CD4-positive, alpha-beta T cell treated with Interleukin-4 for 4 hours (primary cell): ENCODE data around the gene C12orf56.
"Not testable (repeated sequence)": the region's sequence is repeated elsewhere in the genome, so short reads cannot be mapped to it uniquely, and the experiment has no call there.

Experiments
- DNase-seq: peaks from one replicate; pipeline ENCODE4 v3.0.0-alpha.2; 2020

Gene C12orf56

DNA sequence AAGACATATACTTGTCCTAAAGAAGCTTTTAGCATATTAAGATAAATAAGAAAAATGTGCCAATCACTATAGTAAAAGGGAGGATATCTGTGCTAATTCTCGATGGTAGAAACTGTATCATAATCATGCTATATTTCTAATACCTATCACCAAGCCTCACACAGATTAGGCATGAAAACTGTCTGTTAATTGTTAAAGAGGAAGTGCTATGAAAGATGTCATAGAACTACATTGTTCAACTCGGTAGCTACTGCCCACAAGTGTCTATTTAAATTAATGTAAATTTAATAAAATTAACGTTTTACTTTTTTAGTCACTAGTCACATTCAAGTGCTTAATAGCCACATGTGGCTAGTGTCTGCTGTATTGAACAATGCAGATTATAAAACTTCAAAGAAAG, 90.9 kb downstream of the C12orf56 start:
- DNase-seq: no peak

DNA sequence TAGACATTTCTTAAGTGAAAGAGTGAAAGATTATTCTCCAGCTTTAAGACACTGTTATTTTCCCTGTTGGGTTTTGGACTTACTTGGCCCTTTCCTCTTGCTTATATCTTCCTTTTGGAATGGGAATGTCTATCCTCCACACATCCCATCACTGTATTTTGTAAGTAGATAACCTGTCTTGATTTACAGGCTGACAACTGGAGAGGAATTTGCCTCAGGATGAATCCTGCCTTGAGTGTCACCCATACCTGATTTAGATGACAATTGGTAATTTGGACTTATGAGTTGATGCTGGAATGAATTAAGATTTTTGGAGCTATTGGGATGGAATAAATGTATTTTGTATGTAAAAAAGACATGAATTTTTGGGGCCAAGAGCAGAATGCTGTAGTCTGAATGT, 94.3 kb downstream of the C12orf56 start:
- no peak for DNase-seq

DNA sequence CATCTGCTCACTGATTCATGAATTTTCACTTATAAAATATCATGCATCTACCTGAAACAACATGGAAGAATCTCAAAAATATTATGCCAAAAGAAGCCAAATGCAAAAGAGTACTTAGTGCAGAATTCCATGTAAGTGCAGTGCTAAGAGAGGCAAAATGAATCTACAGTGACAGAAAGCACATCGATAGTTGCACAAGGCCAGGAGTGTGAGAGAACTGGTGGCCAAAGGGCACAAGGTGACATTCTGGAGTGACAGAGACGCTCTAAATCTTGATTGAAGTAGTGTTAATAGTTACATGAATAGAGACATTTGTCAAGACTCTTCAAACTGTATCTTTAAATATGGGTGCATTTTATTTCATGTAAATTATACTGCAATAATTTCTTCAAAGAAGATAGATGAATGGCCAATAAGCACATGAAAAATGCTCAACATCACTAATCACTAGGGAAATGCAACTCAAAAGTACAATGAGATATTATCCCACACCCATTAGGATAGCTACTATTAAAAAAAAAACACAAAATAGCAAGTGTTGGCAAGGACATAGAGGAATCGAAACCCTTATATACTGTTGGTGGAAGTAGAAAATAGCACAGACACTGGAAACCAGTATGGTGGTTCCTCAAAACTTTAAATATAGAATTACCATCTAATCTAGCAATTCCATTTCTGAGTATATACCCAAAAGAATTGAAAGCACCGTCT, 96.7 kb downstream of the C12orf56 start:
- no peak for DNase-seq

DNA sequence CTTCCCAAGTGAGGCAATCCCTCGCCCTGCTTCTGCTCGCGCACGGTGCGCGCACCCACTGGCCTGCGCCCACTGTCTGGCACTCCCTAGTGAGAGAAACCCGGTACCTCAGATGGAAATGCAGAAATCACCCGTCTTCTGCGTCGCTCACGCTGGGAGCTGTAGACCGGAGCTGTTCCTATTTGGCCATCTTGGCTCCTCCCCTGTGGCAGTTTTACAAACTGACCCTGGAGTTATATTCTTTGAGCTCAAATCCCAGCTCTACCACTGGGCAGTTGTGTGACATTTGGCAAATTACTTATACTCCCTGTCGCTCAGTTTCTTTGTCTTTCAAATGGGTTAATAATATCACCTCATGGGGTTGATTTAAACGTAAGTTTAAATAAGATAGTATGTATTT, 97.4 kb downstream of the C12orf56 start:
- DNase-seq: not testable (repeated sequence)

DNA sequence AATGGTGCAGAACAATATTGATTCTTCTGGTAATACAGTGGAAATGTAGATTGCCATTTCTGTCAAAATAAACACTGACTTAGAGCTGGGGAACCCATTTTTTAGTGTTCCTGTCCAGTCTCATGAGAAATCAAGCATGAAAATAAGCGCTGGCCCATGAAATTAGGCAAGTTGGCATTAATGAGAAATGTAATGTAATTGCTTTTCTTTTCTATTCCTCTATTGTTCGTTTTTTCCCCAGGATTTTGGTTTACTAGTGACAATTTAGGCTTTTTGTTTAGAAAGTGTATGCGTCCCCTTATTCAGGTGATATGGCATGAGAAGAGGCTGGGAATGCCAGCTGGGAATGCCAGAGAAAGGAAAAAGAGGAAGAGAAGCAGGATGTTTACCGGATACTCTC, 104.0 kb downstream of the C12orf56 start:
- DNase-seq: no peak

DNA sequence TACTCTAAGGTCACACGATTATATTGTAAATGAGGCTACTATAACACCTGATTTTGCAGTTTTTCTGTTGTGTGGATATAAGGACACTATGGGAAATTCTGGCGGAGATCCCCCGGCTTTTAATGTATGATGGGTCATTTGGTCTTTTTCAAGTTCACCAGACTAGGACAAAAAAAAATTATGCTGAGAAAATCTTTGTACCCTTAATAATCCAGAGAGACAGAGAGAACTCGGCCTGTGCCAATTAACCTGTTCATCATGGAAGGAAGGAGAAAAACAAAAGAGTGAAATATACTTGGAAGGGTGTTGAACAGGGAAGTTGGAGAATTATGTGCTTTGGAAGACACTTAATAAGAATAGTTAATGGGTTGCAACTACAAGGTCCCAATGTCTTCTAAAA, 106.3 kb downstream of the C12orf56 start:
- DNase-seq: no peak

DNA sequence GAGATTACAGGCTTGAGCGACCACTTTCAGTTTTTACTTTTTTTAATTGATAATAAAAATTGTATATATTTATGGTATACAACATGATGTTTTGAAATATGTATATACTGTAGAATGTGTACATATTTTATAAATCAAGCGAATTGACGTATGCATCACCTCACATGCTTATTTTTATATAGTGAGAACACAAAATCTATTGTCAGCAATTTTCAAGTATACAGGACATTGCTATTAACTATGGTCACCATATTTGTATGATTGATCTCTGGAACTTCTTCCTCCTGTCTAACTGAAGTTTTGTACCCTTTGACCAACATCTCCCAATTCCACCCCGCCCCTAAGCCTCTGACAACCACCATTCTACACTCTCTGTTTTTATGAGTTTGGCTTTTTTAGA, 112.1 kb downstream of the C12orf56 start:
- DNase-seq: no peak

DNA sequence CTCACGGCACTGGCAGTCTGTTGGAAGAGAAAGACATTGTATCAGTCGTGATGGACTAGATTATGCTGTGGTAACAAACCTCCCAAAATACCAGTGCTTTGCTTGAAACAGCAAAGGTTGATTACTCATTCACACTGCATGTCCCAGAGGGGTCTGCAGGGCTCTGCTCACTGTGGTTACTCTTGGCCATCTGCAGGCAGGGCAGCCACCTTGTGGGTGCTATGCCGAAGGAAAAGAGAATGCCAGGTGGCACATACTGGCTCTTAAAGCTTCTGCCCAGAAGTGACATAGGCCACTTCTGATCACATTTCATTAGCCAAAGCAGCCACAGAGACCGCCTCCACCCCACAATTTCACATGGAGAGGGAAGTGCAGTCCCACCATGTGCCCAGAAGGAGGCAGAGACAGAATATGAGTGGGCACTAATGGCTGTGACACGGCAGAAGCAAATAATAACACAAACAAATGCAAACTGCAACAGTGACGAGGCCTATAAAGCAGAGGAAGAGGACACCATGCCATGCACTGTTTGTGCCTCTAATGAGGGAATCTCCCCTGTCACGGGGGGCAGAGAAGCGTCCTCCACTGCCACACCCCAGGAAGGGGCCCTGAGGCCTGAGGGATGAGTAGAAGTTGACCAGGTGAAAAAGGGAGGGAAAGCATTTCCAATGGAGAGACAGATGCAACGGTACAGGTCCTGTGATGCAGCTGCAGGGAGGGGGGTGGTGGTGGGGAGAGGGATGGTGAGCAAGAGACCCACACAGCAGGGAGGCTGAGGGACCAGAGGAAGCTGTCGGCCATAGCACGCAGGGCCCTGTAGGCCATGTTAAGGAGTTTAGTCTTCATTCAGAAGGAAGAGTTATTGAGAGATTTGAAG, 116.8 kb downstream of the C12orf56 start:
- no peak for DNase-seq

DNA sequence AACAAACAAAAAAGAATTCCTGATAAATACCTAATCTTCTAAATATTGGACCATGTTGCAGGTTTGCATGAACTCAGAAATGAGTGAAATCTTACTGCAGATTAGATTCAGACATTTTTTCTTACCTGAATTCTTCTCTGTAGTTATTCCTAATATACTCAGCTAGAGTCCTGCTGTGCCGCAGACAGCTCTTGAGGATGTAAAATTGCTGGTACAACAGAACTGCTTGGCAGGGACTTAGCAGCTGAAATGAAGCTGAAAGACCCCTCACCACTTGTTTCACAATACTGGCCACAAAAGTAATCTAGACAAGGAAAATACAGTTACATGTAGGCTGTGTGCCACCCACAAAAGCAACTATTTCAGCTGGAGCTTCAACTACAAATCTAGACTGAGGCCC, 120.1 kb downstream of the C12orf56 start:
- DNase-seq: no peak

DNA sequence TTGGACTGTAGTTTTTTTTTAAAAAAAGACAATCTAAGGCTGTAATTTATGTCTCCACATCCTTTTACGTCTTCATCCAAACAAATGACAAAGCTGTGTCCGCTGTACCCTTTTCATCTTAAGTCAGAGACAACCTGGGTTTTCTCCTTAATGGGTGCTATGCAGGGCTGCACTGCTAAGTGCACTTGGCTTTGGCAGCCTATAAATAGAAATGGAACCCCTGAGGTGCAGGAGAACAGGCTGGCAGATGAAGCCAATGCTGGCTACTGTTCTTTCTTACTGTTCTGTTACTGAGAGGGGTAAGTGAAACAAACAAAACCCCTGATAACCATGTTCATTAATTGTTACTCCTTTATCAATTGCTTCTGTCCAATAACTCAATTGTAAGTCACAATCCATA, 121.4 kb downstream of the C12orf56 start:
- DNase-seq: no peak

DNA sequence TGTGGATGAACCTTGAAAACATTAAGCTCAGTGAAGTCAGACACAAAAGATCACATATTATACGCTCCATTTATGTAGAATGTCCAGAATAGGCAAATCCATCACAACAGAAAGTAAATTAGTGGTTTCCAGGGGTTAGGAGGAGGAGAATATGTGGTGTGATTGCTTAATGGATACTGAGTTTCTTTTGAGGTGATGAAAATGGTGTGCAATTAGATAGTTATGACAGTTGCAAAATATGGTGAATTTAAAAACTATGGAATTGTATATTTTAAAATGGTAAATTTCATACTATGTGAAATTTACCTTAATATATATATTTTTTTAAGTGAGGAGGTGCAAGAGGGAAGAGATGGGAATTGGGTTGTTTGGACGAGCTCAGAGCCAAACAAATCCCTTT, 122.1 kb downstream of the C12orf56 start:
- no peak for DNase-seq

DNA sequence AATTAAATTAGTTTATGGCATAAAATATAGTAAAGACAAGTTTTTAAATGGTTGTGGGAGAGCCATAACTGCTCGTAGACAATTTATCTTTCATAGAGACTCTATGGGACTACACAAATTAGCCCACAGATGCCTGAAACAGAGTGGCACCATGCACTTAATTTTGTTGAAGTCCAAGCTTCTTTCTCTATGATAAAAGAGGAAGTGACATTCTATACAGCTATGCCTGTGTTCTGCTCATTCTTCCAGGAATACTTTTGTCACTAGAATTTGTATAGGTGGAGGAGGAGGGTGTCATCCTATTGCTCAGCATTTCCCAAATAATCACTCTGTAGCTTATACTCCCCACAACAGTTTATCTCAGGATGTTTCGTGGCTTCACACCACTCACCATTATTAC, 124.7 kb downstream of the C12orf56 start:
- DNase-seq: no peak

DNA sequence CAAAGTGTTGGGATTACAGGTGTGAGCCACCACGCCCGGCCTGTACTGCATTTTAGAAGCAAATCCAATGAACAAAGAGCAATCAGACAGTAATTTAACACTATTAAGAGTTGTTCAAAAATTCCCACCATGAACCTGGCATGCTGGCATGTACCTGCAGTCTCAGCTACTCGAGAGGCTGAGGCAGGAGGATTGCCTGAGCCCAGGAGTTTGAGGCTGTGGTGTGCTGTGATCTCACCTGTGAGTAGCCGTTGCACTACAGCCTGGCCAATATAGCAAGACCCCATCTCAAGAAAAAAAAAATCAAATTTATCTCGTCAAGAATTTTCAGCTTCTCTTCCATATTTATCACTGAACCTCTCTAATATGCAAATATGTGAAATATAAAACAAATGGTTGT, 128.7 kb downstream of the C12orf56 start:
- DNase-seq: no peak

DNA sequence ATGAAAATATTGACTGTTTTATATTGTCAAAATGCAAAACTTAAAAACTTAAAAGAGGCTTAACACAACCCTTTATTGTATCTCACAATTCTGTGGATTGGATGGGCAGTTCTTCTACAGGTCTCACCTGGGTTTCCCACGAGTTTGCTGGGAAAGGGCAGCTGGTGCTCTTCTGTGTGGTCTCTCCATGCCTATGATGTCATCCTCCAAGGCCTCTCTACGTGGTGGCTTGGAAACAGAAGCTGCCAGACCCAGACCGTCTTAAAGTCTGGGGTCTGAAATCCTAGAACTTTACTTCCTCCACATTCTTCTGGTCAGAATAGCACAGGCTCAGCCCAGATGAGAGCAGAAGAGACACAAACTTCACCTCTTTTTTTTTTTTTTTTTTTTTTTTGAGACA, 132.0 kb downstream of the C12orf56 start:
- DNase-seq: no peak

DNA sequence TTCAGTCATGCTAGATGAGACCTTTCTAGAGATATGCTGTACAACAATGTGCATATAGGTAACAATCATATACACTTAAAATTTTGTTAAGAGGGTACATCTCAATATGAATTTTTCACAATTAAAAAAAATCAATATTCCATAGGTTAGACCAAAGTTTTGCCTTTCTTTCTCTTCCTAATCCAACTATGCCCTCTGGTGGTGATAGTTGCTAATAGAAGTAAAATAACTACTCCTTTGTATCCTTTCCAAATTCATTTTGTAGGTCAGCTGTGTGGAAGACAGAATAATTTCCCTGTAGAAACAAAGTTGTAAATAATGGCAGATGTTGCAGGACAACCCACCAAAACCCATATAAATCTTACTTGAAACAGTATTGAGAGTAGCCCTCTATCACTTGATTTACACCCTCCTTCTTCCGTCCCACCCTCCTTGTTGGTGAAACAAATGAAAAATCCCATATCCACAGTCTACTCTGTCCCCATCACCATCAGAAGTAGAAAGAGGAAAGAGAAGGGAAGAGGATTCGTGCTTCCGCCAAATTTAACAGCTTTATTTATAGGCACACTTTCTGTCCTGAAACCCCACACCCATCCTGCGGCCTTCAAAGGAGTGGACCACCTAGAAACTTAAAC, 134.3 kb downstream of the C12orf56 start:
- peak; percentile 57 for DNase-seq

DNA sequence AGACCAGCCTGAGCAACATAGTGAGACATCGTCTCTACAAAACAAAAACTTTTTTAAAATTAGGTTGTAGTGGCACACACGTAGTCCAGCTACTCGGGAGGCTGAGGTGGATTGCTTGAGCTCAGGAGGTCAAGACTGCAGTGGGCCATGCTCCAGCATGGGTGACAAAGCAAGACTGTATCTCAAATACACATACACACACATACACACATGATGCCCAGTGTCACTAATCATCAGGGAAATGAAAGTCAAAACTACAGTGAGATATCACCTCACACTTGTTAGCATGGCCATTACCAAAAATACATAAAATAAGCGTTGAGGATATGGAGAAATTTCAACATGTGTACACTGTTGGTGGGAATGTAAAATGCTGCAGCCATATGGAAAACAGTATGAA, 135.3 kb downstream of the C12orf56 start:
- DNase-seq: no peak

DNA sequence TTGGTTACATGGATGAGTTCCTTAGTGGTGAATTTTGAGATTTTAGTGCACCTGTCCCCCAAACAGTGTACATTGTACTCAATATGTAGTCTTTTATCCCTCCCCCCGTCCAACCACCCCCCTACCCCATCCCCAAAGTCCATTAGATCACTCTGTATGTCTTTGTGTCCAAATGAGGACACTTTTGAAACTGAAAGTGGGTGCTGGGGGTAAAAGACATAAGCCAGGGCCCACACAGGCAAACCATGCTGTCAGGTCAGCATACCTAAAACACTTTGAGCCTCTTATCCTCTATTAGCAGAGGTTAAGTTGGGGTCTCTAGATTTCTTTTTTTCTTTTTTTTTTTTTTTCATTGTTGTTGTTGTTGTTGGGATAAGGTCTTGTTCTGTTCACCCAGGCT, 137.2 kb downstream of the C12orf56 start:
- no peak for DNase-seq

DNA sequence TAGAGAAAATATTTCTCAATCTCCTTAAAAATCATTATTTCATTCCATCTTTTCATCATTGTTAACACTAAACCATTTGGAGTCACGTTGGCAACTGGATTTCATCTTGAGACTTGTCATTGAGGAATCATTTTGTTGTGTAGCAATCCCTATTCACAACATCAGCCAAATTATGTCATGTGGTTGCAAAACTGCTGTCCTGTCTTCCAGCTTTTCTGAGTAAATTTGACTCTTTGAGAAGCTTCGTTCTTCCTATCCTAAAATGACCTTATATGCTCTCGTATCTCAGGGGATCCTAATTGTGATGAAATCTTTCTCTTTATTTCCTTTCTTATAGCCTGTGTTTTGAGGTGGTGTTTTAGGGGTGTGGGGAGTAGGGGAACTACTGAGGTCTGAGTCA, 137.9 kb downstream of the C12orf56 start:
- no peak for DNase-seq

DNA sequence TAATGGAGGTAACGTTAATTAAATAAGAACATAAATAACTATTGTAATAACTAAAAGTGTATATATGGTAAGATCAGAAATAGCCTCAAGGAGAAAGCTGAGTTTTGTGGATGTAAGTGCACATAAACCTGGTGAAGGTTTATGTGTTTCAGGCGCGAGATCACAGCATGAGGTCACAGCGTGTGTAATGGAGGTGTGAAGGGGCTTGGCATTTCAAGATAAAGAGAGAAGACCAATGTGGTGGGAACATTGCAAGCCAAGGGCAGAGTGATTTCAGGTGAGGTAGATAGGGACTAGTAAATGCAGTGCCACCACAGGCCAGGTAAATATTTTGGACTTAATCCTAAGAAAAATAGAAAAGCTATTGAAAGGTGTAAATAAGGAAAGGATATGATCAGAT, 146.7 kb downstream of the C12orf56 start:
- DNase-seq: no peak

DNA sequence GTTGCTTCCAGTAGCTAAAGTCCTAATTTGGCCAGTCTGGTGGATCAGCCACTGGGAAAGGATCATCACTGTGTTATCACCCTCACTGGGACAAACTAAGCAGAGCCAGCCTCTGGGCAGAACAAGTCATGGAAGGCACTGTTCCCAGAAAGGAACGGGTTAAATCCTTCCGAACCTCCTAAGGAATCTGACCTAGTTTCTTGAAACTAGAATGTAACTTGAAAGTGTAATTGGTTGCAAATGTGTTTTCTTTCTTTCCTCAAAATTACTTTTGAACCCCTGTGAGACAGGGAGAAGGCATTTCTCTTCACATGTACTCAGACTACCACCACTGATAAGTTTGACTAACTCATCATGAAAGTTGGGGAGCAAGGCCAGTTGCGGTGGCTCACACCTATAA, 149.8 kb downstream of the C12orf56 start:
- no peak for DNase-seq

DNA sequence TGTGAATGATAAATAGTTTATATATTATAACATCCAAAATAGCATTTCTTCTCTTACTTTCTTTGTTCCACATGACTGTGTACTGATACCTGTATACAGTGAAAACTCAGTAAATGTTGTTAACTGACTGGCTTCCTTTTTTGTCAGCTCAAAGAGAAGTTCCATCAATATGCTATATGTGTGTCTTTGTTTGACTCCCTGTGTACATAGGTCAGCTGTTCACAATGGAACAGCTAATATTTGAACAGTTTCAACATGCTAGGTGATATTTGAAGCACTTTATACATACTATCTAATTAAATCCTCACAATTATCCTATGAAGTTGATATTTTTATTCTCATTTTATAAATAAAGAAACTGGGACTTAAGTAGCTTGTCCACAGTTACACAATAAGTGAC, 153.2 kb downstream of the C12orf56 start:
- DNase-seq: no peak

DNA sequence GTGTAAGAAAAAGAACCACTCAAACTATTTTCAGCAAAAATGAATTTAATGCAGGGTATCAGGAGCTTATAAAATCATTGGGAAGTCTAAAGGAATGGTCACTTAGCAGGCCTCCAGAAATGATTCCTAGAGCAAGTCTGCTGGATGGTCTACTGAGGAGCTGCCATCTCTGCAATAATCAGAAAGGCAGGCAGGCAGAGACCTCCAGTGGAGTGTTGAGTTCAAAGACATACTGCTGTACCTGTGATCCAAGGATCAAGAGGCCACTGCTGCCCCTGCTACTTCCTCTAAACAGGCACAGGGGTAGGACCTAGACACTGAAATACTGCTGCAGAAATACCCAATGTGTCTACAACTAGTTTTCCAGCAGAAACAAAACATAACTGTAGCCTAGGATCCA, 154.0 kb downstream of the C12orf56 start:
- DNase-seq: no peak

DNA sequence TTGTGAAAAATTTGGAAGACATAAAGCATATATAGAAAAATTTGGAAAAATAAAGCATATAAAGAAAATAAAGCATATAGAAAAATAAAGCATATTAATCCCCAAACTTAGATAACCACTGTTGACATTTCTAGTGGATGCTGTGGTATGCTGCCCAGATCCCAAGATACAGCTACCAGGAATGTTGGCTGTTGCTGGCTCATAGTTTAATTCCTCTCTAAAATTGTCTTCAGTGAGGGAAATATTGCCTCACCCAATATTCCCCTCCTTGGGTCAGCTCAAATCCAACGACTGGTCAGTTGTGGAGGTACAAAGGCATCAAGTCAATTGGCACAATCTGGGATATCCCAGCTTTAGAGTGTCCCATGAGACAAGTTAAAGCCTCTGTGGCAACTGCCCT, 158.4 kb downstream of the C12orf56 start:
- DNase-seq: no peak

DNA sequence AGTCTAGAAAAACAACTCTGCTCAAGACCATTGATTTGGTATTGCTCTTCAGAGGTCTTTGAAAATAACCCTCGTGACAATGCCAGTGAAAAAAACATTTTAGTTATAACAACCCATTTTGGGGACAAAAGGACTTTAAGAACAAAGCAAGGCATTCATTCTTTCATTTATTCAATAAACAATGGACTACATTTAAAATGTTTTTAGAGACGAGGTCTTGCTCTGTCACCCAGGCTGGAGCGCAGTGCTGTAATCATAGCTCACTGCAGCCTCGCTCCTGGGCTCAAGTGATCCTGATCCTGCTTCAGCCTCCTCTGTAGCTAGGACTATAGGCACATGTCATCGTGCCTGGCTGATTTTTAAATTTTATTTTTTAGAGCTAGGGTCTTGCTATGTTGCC, 160.8 kb downstream of the C12orf56 start:
- no peak for DNase-seq
